ENCODE data around the gene TP53RK.

- TF ChIP-seq CTCF (IDR thresholded peaks at IDR 0.05) (no peak), EZH2 (IDR thresholded peaks at IDR 0.05) (no peak), EZH2phosphoT487 (IDR thresholded peaks at IDR 0.05) (no peak)
Measured at GRCh38 chr20:46657137-46657536, 32.1 kb downstream of the TP53RK start.

All from neural progenitor cell (in vitro differentiated cells).